Activated CD4-positive, alpha-beta T cell treated with anti-CD3 and anti-CD28 coated beads, Interleukin-2, amount 10 ng/mL, durations not matched to agents 24 days and 14 days (primary cell): ENCODE measurements around the gene LAMC2. TPM values are rescaled to one million over a fixed set of nuclear protein-coding genes. Genes with fewer than 3 reads are reported as not detected.

Experiments used
- DNase-seq: peaks from one replicate; pipeline ENCODE4 v3.0.0; 2022
- H3K27ac Mint-ChIP-seq: one replicate; pipeline ENCODE4 v1.8.0; 2022; ENCODE audit warnings: mild to moderate bottlenecking, mixed read lengths
- H3K27me3 Mint-ChIP-seq: one replicate; pipeline ENCODE4 v1.8.0; 2022; ENCODE audit warnings: mixed read lengths
- H3K36me3 Mint-ChIP-seq: one replicate; pipeline ENCODE4 v1.8.0; 2022; ENCODE audit warnings: low read depth, mild to moderate bottlenecking, mixed read lengths
- H3K4me1 Mint-ChIP-seq: one replicate; pipeline ENCODE4 v1.8.0; 2021; ENCODE audit warnings: mixed read lengths
- H3K4me3 Mint-ChIP-seq: one replicate; pipeline ENCODE4 v1.8.0; 2022; ENCODE audit warnings: mild to moderate bottlenecking, moderate library complexity, mixed read lengths
- H3K9me3 Mint-ChIP-seq: one replicate; pipeline ENCODE4 v1.8.0; 2021; ENCODE audit warnings: mixed read lengths
- intact Hi-C: fragments of 100-400 bp; cut with micrococcal nuclease; formaldehyde crosslinking; loops from one replicate; pipeline ENCODE4 v1.15.1; 2023
- total RNA-seq: library from RNA; stranded (reverse); gene quantifications from 2 replicates; pipeline ENCODE4 v1.2.3, GENCODE V29; 2022

The LAMC2 gene
- total RNA-seq, 1 donor from 2014 or later, result 0.07 TPM

DNA sequence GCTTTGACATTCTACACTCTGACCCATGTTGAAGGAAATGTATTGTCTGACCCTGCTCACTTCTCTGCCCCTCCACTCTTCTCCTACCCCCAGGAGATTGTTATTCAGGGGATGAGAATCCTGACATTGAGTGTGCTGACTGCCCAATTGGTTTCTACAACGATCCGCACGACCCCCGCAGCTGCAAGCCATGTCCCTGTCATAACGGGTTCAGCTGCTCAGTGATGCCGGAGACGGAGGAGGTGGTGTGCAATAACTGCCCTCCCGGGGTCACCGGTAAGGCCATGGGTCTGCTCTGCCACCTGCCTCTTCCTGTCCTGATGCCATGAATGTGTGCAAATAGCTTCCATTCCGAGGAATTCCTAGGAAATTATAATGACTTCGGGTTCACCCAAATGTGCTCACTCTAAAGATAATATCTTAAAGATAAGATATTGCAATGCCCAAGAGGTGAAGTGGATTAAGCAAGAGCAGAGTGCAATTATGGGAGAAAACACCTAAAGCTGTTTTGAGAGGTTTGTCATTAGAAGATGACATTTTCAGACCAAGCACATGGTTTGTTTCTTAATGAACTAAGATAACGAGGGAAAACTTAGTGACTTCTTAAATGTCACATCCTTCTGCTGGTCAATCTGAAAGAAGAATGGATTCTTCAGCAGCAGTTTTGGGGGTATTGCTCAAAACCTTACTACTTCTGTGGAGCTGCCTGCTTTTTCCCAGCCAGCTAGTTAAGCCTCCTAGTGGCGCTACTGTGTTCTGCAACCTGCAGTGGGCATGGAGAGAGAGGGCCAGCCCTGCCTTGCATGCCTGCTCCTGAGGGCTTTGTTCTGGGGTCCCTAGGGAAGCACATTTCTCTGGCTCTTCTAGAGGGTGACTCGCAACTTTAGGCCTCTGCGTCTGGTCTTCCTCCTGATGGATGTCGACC is 41.6 kb downstream of the LAMC2 start:
- no peak overlapping the region for H3K4me3 Mint-ChIP-seq
- DNase-seq, result peak; percentile 82
- H3K36me3 Mint-ChIP-seq, result no peaks in the 10 kb centered on the region
- no peak overlapping the region for H3K27ac Mint-ChIP-seq
- H3K9me3 Mint-ChIP-seq, result no peaks in the 10 kb centered on the region
- intact Hi-C loops, result loop anchor here (10.0 kb wide), 1 partner anchor 263 kb away; no protein-coding TSS in a partner anchor
- H3K4me1 Mint-ChIP-seq, result peaks cover 6% of the 10 kb centered on the region
- H3K27me3 Mint-ChIP-seq, result no peaks in the 10 kb centered on the region

DNA sequence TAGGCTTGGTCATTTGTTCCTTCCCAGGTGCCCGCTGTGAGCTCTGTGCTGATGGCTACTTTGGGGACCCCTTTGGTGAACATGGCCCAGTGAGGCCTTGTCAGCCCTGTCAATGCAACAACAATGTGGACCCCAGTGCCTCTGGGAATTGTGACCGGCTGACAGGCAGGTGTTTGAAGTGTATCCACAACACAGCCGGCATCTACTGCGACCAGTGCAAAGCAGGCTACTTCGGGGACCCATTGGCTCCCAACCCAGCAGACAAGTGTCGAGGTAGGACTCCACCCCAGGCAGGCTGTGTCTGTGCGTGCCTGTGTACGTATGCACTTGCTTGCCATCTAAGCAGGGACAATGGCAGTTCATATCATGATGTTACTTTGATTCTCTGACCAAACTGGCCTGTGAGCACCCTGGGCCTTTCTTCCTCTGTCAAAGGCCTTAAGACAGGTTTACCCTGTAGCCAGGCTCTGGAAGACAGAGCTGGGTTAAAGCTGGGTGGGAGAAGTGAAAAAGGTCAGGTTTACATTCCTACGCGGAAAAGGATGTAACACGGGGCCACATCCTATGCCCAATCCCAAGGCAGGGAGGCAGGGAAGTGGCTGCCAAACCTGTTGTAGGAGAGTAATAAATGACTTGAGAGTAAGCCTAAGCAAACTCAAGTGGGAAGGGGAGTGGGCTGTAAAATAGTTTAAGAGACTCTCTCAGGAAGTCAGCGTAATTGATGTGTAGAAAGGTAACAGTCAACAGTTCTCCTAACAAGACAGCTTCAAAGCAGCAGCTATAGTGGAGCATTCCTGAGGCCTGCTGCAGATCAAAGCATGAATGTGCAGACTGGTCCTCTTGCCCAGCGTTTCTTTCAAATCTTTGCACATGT is 42.5 kb downstream of the LAMC2 start:
- H3K36me3 Mint-ChIP-seq, result no peaks in the 10 kb centered on the region

GRCh38 chr1:183230413-183230812 is 44.3 kb downstream of the LAMC2 start:
- peaks cover 6% of the 10 kb centered on the region for H3K4me1 Mint-ChIP-seq
- H3K27ac Mint-ChIP-seq, result no peak overlapping the region
- H3K9me3 Mint-ChIP-seq, result no peaks in the 10 kb centered on the region
- H3K27me3 Mint-ChIP-seq, result peaks cover 2% of the 10 kb centered on the region
- no peaks in the 10 kb centered on the region for H3K36me3 Mint-ChIP-seq
- no peak for DNase-seq
- no peak overlapping the region for H3K4me3 Mint-ChIP-seq
- intact Hi-C loops, result no loop called here

More for the DNA sequence above, 42.5 kb downstream of the LAMC2 start:
- Mint-ChIP-seq H3K4me3 (no peak overlapping the region), H3K27ac (no peak overlapping the region), H3K4me1 (peaks cover 6% of the 10 kb centered on the region), H3K9me3 (no peaks in the 10 kb centered on the region), H3K27me3 (peaks cover 2% of the 10 kb centered on the region)
- intact Hi-C loops, result loop anchor here (10.0 kb wide), 1 partner anchor 264 kb away; no protein-coding TSS in a partner anchor
- no peak for DNase-seq

GRCh38 chr1:183231545-183231944 is 45.5 kb downstream of the LAMC2 start:
- intact Hi-C loops, result no loop called here
- peaks cover 6% of the 10 kb centered on the region for H3K4me1 Mint-ChIP-seq
- peaks cover 2% of the 10 kb centered on the region for H3K27me3 Mint-ChIP-seq
- H3K9me3 Mint-ChIP-seq, result no peaks in the 10 kb centered on the region
- H3K27ac Mint-ChIP-seq, result no peak overlapping the region
- no peak for DNase-seq
- H3K36me3 Mint-ChIP-seq, result no peaks in the 10 kb centered on the region
- no peak overlapping the region for H3K4me3 Mint-ChIP-seq

DNA sequence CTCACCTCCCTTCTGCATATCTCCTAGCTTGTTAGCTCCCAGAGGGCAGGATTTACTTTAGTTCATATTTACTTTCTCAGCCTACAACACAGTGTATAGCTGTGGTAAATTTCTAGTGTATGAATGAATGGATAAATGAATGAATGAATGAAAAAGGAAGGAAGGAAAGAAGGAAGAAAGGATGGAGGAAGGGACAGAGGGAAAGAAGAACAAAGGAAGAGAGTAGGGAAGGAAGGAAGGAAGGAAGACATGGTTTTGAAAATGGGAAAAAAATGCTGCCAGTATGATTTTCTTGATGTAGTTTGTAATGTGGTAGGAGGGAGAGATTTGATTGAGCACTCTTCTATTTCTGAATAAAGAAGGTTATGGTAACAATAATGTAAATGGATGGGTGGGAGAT is 47.0 kb downstream of the LAMC2 start:
- no peak overlapping the region for H3K27ac Mint-ChIP-seq
- intact Hi-C loops, result no loop called here
- H3K4me1 Mint-ChIP-seq, result no peaks in the 10 kb centered on the region
- H3K9me3 Mint-ChIP-seq, result no peaks in the 10 kb centered on the region
- no peaks in the 10 kb centered on the region for H3K36me3 Mint-ChIP-seq
- DNase-seq, result no peak
- peaks cover 2% of the 10 kb centered on the region for H3K27me3 Mint-ChIP-seq
- H3K4me3 Mint-ChIP-seq, result no peak overlapping the region

- no peak overlapping the region for H3K4me3 Mint-ChIP-seq
Measured at GRCh38 chr1:183234660-183235476, 48.8 kb downstream of the LAMC2 start.

DNA sequence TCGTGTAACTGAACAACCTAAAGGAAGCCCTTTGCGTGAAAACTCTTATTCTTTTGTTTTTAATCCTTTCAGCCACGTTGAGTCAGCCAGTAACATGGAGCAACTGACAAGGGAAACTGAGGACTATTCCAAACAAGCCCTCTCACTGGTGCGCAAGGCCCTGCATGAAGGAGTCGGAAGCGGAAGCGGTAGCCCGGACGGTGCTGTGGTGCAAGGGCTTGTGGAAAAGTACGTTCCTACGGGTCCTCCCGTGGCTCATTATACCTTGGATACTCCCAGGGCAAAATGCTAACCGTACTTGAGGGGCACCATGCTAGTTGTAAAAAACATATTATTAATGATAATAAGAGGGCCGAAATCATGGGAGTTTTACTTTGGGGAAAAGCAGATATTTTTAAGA is 49.4 kb downstream of the LAMC2 start:
- no peak for DNase-seq
- Mint-ChIP-seq H3K4me1 (no peaks in the 10 kb centered on the region), H3K4me3 (no peak overlapping the region), H3K27ac (no peak overlapping the region), H3K9me3 (no peaks in the 10 kb centered on the region), H3K27me3 (peaks cover 3% of the 10 kb centered on the region), H3K36me3 (no peaks in the 10 kb centered on the region)
- intact Hi-C loops, result no loop called here

More at GRCh38 chr1:183234660-183235476, 48.8 kb downstream of the LAMC2 start:
- no peak for DNase-seq
- no peaks in the 10 kb centered on the region for H3K36me3 Mint-ChIP-seq
- H3K27ac Mint-ChIP-seq, result no peak overlapping the region
- no peaks in the 10 kb centered on the region for H3K4me1 Mint-ChIP-seq
- H3K27me3 Mint-ChIP-seq, result peaks cover 2% of the 10 kb centered on the region
- no peaks in the 10 kb centered on the region for H3K9me3 Mint-ChIP-seq
- intact Hi-C loops, result no loop called here

- no peak for DNase-seq
- Mint-ChIP-seq H3K9me3 (no peaks in the 10 kb centered on the region), H3K36me3 (no peaks in the 10 kb centered on the region), H3K4me1 (no peaks in the 10 kb centered on the region), H3K4me3 (no peak overlapping the region), H3K27ac (no peak overlapping the region), H3K27me3 (peaks cover 4% of the 10 kb centered on the region)
- intact Hi-C loops, result no loop called here
Measured at GRCh38 chr1:183236158-183236725, 50.2 kb downstream of the LAMC2 start.

DNA sequence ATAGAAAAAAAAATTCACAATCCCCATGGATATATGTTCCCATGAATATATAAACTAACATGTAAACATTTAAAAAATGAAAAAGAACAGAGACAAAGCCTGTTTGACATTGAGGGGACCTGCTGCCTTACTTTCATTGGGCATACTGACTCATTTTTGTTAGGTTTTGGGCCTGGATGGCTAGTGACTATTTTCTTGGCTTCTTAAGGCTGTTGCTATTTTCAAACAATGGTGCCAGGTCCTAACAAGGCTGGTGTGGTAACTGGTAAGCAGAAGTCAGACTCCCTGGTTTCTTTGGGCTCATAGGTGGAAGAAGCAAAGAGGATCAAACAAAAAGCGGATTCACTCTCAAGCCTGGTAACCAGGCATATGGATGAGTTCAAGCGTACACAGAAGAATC is 51.0 kb downstream of the LAMC2 start:
- H3K4me1 Mint-ChIP-seq, result no peaks in the 10 kb centered on the region
- DNase-seq, result no peak
- H3K36me3 Mint-ChIP-seq, result no peaks in the 10 kb centered on the region
- no peak overlapping the region for H3K4me3 Mint-ChIP-seq
- intact Hi-C loops, result no loop called here
- peaks cover 7% of the 10 kb centered on the region for H3K27me3 Mint-ChIP-seq
- no peaks in the 10 kb centered on the region for H3K9me3 Mint-ChIP-seq
- no peak overlapping the region for H3K27ac Mint-ChIP-seq

DNA sequence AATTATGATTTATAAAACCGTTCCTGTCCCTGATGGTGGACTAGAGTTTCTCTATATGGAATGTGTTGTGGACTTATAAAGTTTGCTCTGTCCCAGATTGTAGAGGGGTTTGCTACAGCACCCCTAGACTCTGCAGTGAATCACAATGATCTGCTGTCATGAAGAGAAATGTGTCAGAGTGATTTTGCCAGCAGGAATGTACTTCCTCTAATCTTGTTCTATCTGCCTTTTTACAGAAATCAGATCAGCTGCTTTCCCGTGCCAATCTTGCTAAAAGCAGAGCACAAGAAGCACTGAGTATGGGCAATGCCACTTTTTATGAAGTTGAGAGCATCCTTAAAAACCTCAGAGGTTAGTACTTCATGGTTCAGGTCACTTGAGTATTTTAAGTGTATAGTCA is 52.0 kb downstream of the LAMC2 start:
- intact Hi-C loops, result no loop called here
- Mint-ChIP-seq H3K9me3 (no peaks in the 10 kb centered on the region), H3K36me3 (no peaks in the 10 kb centered on the region), H3K27ac (no peak overlapping the region), H3K4me1 (no peaks in the 10 kb centered on the region), H3K27me3 (peaks cover 7% of the 10 kb centered on the region), H3K4me3 (no peak overlapping the region)
- no peak for DNase-seq

- H3K9me3 Mint-ChIP-seq, result no peaks in the 10 kb centered on the region
- no peak overlapping the region for H3K27ac Mint-ChIP-seq
- H3K4me1 Mint-ChIP-seq, result no peaks in the 10 kb centered on the region
- H3K4me3 Mint-ChIP-seq, result no peak overlapping the region
- no peaks in the 10 kb centered on the region for H3K36me3 Mint-ChIP-seq
- intact Hi-C loops, result no loop called here
- no peak for DNase-seq
- peaks cover 8% of the 10 kb centered on the region for H3K27me3 Mint-ChIP-seq
Measured at GRCh38 chr1:183239220-183239742, 53.2 kb downstream of the LAMC2 start.

DNA sequence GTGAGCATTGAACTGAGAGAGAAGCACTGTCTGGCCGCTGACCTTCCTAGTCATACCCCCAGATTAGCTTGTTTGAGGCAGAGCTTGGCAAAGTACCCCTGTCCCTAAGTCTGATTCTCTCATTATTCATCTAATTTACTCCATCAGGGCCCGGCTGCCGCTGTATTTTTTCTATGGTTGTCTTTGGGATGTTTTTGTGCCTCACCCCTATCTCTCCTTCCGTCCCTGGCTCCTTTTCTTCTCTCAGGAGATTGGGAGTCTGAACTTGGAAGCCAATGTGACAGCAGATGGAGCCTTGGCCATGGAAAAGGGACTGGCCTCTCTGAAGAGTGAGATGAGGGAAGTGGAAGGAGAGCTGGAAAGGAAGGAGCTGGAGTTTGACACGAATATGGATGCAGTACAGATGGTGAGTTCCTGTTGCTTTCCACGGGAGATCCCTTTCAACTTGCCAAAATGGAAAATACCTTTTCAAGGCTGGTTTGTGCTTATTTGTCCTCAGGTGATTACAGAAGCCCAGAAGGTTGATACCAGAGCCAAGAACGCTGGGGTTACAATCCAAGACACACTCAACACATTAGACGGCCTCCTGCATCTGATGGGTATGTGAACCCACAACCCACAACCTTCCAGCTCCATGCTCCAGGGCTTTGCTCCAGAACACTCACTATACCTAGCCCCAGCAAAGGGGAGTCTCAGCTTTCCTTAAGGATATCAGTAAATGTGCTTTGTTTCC is 53.9 kb downstream of the LAMC2 start:
- DNase-seq, result no peak
- H3K4me1 Mint-ChIP-seq, result no peaks in the 10 kb centered on the region
- H3K27me3 Mint-ChIP-seq, result peaks cover 9% of the 10 kb centered on the region
- H3K36me3 Mint-ChIP-seq, result no peaks in the 10 kb centered on the region
- no peak overlapping the region for H3K4me3 Mint-ChIP-seq
- no peaks in the 10 kb centered on the region for H3K9me3 Mint-ChIP-seq
- H3K27ac Mint-ChIP-seq, result no peak overlapping the region
- intact Hi-C loops, result no loop called here

DNA sequence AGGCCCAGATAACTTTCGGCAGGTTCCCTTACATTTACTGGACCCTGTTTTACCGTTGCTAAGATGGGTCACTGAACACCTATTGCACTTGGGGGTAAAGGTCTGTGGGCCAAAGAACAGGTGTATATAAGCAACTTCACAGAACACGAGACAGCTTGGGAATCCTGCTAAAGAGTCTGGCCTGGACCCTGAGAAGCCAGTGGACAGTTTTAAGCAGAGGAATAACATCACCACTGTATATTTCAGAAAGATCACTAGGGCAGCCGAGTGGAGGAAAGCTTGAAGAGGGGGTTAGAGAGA is 54.4 kb downstream of the LAMC2 start:
- no peak overlapping the region for H3K27ac Mint-ChIP-seq
- no peak for DNase-seq
- no peaks in the 10 kb centered on the region for H3K4me1 Mint-ChIP-seq
- H3K4me3 Mint-ChIP-seq, result no peak overlapping the region
- H3K27me3 Mint-ChIP-seq, result peaks cover 9% of the 10 kb centered on the region
- intact Hi-C loops, result no loop called here
- no peaks in the 10 kb centered on the region for H3K36me3 Mint-ChIP-seq
- no peaks in the 10 kb centered on the region for H3K9me3 Mint-ChIP-seq
